Activated T-helper 2 cell treated with anti-CD3 and anti-CD28 coated beads, Interferon-gamma antibody, Interleukin-2, Interleukin-4, amounts not matched to agents 10 μg/mL and 5 μg/mL and 100 μg/mL, durations not matched to agents 14 hours and 24 hours and 36 hours (primary cell): ENCODE data around the gene TSC22D1. TPM values are rescaled to one million over a fixed set of nuclear protein-coding genes. Genes with fewer than 3 reads are reported as not detected.
A peak's percentile ranks its signal among the peaks of the same experiment; 100 is the strongest.

ENCODE experiments used
- DNase-seq: peaks from one replicate; pipeline ENCODE4 v3.0.0; 2021; ENCODE audit warnings: low spot score
- H3K27ac Mint-ChIP-seq: one replicate; pipeline ENCODE4 v1.8.0; 2021; ENCODE audit warnings: mixed read lengths
- H3K27me3 Mint-ChIP-seq: one replicate; pipeline ENCODE4 v1.8.0; 2021; ENCODE audit warnings: low read depth, mixed read lengths
- H3K36me3 Mint-ChIP-seq: one replicate; pipeline ENCODE4 v1.8.0; 2021; ENCODE audit warnings: low read depth, mixed read lengths
- H3K4me1 Mint-ChIP-seq: one replicate; pipeline ENCODE4 v1.8.0; 2021; ENCODE audit warnings: low read depth, mixed read lengths
- H3K4me3 Mint-ChIP-seq: one replicate; pipeline ENCODE4 v1.8.0; 2021; ENCODE audit warnings: low read depth, mild to moderate bottlenecking, moderate library complexity, mixed read lengths
- H3K9me3 Mint-ChIP-seq: one replicate; pipeline ENCODE4 v1.8.0; 2021; ENCODE audit warnings: mixed read lengths
- intact Hi-C: fragments of 100-400 bp; cut with micrococcal nuclease; formaldehyde crosslinking; loops from one replicate; pipeline ENCODE4 v1.15.1; 2023
- total RNA-seq: library from RNA; stranded (reverse); gene quantifications from 2 replicates; pipeline ENCODE4 v1.2.3, GENCODE V29; 2022

TSC22D1 gene
- total RNA-seq, 1 donor from 2014 or later: 5.0 TPM

DNA sequence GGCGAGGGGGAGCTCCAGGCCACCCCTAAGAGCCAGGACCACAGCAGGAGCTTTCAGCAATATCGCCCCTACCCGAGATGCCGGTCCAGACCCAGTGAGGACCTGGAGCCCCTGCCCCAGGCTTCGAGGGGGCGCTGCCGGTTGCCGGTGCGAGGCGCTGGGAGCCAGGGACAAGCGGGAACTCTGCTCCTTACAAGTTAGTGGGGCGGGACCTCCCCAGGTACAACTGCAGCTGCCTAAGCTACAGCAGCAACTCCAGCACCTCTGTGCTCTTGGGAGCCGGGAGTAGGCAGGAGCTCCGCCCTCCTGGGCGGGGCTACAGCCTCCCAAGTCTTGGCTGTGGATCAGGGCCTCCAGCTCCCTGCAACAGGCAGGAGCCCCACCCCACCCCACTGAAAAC lies 15.2 kb upstream of the TSC22D1 start:
- Mint-ChIP-seq H3K9me3 (peaks cover 3% of the 10 kb centered on the region), H3K4me3 (no peak overlapping the region), H3K4me1 (no peaks in the 10 kb centered on the region), H3K27me3 (peaks cover 2% of the 10 kb centered on the region), H3K27ac (no peak overlapping the region), H3K36me3 (no peaks in the 10 kb centered on the region)
- intact Hi-C loops: no loop called here
- no peak for DNase-seq

- Mint-ChIP-seq H3K4me1 (no peaks in the 10 kb centered on the region), H3K4me3 (no peak overlapping the region), H3K9me3 (no peaks in the 10 kb centered on the region), H3K36me3 (no peaks in the 10 kb centered on the region), H3K27me3 (peaks cover 26% of the 10 kb centered on the region), H3K27ac (no peak overlapping the region)
- no peak for DNase-seq
- intact Hi-C loops: no loop called here
Observed at GRCh38 chr13:44583137-44583536, 7.0 kb upstream of the TSC22D1 start.

DNA sequence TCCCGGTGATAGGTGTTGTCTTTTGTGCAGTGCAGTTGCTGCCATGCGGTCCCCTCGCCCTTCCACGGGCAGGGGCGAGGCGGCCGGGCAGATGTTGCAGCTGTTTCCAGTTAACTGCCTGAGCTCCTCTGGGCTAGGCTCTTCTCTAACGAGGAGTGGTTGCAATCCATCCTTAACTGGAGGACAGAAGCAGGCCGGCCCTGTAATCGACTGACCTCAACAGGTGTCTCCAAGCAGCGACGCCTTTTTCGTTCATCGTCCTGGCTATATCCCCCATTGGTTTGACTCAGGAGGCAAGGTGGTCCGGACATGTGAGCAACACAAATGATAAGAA lies 1.9 kb upstream of the TSC22D1 start:
- Mint-ChIP-seq H3K27ac (no peak overlapping the region), H3K4me3 (peak overlapping the region; percentile 48), H3K27me3 (peaks cover 42% of the 10 kb centered on the region), H3K4me1 (peaks cover 18% of the 10 kb centered on the region), H3K9me3 (no peaks in the 10 kb centered on the region), H3K36me3 (peaks cover 8% of the 10 kb centered on the region)
- intact Hi-C loops: loop anchor here (5.0 kb wide), 4 partner anchors 96 to 436 kb away; no protein-coding TSS in a partner anchor
- no peak for DNase-seq

DNA sequence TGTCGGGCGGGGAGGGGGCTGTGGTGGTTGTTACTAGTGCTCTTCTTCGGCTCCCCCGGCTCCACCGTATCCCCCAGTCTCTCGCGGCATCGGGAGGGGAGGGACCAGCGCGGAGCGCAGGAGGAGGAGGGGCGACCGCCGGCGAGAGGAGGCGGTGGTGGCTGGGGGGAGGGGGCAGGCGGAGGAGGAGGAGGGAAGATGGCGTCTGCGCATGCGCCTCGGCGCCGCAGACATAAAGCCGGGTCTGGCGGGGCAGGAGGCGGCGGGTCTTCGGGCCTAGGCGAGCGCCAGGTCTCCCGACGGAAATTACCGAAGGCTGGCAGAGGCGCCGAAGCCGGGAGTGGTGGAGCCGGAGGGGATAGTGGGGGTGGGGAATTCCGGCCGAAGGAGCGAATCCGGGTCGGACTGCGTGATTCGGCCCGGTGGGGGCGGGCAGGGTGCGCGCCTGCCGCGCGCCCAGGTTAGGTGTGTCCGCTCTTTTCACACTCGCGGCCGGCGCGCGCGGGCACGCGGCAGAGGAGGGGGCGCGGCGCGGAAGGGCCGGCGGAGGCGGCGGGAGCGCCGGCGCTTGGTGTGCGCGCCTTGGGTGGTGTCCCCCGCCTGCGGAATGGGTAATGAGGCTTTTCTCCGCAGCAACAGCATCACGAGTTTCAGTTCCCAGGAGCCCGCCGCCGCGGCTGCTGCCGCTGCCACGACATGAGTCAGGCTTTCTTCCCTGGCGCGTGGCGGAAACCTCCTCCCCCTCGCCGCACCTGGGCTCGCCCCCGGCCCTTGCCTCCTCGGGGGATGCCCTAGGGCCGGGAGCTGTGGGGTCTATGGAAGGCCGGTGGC lies 1.3 kb upstream of the TSC22D1 start:
- peaks cover 18% of the 10 kb centered on the region for H3K4me1 Mint-ChIP-seq
- H3K4me3 Mint-ChIP-seq: peak overlapping the region; percentile 88
- DNase-seq: peak; percentile 91
- intact Hi-C loops: loop anchor here (1.0 to 5.0 kb wide), 9 partner anchors 72 to 543 kb away; partner anchors contain the start of genes GPALPP1, GTF2F2 and NUFIP1
- H3K27me3 Mint-ChIP-seq: peaks cover 44% of the 10 kb centered on the region
- H3K36me3 Mint-ChIP-seq: peaks cover 8% of the 10 kb centered on the region
- no peaks in the 10 kb centered on the region for H3K9me3 Mint-ChIP-seq
- peak overlapping the region; percentile 79 for H3K27ac Mint-ChIP-seq

DNA sequence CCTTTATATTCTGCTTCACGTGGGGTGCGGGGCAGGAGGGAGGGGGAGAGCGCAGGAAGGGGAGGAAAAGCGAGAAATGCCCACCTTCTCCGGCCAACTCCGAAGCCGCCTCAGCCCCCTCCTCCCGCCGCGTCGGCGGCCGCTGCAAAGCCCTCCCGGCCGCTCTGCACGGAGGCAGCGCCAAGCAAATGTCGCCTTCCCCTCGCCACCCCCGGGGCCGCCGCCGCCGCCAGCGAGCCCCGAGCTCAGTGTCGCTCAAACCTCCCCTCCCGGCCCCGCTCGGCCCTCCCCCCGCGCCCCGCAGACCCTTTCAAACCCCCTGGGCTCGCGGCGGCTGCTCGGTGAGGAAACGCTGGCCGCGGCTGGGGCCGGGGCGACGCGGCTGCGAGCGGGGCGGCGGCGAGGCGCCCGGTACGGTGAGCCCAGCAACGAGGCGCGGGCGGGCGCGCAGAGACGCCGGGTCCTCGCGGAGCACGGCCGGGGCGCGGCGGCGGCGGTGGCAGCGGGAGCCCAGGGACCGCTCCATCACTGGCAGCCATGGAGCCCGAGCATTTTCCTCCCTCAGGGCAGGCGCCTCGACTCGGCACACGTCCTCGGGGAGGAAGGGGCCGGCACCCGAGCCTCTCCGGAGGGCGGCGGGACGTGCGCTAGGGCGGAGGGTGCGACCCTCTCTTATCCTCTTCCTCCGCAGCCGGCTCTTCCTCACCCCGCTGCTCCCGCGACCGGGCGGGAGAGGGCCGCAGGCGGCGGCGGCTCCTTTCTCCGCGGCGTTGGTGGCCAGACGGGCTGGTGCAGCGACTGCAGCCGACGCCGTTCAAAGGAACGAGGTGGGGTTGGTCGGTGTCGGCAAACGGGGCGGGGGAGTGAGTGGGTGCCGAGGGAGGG lies 463 bp upstream of the TSC22D1 start:
- intact Hi-C loops: loop anchor here (1.0 to 5.0 kb wide), 9 partner anchors 73 to 544 kb away; partner anchors contain the start of genes GPALPP1, GTF2F2 and NUFIP1
- Mint-ChIP-seq H3K27ac (peak overlapping the region; percentile 79), H3K4me1 (peaks cover 18% of the 10 kb centered on the region), H3K27me3 (peaks cover 47% of the 10 kb centered on the region), H3K9me3 (no peaks in the 10 kb centered on the region), H3K36me3 (peaks cover 8% of the 10 kb centered on the region), H3K4me3 (peak overlapping the region; percentile 88)
- DNase-seq: no peak

DNA sequence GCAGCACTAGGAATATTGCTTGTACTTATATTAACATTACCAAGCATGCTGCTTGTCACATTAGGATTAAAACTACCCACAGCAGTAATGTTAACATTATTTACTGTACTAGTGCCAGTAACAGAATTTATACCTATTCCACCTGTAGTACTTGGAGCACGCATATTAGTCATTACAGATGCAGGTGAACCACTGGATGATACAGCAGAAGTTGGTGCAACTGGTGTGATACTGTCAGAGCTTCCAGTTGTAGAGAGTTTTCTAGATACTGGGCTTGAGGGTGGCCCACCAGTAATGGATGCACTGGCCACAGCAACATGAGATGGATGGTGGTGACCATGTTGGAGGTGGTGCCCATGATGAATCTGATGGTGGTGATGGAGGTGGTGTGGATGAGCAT lies 1.1 kb downstream of the TSC22D1 start:
- no peaks in the 10 kb centered on the region for H3K9me3 Mint-ChIP-seq
- DNase-seq: no peak
- intact Hi-C loops: loop anchor here (5.0 kb wide), 4 partner anchors 93 to 433 kb away; no protein-coding TSS in a partner anchor
- H3K27me3 Mint-ChIP-seq: peaks cover 45% of the 10 kb centered on the region
- peaks cover 8% of the 10 kb centered on the region for H3K36me3 Mint-ChIP-seq
- H3K4me3 Mint-ChIP-seq: peak overlapping the region; percentile 86
- H3K27ac Mint-ChIP-seq: no peak overlapping the region
- H3K4me1 Mint-ChIP-seq: peaks cover 18% of the 10 kb centered on the region

GRCh38 chr13:44574466-44574855 lies 1.7 kb downstream of the TSC22D1 start:
- Mint-ChIP-seq H3K9me3 (no peaks in the 10 kb centered on the region), H3K4me3 (no peak overlapping the region), H3K4me1 (peaks cover 18% of the 10 kb centered on the region), H3K27me3 (peaks cover 46% of the 10 kb centered on the region), H3K27ac (no peak overlapping the region), H3K36me3 (peaks cover 8% of the 10 kb centered on the region)
- intact Hi-C loops: no loop called here
- DNase-seq: no peak

DNA sequence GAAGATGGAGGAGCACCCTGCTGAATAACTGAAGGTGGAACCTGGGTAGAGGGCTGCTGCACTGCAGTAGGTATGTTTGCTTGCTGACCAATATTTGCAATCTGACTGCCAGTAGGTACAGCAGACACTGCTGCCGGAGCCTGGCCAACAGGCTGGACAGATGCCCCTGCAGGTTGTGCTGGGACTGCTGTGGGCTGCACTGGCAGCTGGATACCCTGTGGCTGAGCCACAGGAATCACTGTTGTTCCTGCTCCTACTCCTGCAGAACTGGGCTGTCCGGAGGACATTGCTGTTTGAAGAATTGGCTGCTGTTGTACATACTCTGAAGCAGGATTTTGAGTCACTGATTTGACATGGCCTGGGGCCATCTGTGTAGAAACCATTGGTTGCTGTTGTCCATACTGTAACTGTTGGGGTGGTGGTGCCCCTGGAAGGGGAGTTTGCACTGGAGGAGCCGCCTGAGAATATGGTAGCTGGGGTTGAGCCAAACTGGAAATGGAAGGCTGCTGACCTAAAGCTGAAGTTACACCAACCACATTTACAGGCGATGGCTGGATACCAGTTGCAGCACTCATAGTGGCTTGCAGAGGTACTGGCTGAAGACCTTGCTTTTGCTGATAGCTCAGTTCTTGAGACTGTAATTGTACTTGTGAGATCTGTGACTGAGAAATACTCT lies 2.2 kb downstream of the TSC22D1 start:
- Mint-ChIP-seq H3K4me3 (no peak overlapping the region), H3K4me1 (peaks cover 18% of the 10 kb centered on the region), H3K36me3 (peaks cover 8% of the 10 kb centered on the region), H3K27ac (no peak overlapping the region), H3K27me3 (peaks cover 46% of the 10 kb centered on the region), H3K9me3 (no peaks in the 10 kb centered on the region)
- intact Hi-C loops: no loop called here
- DNase-seq: no peak

GRCh38 chr13:44573071-44573470 lies 3.1 kb downstream of the TSC22D1 start:
- Mint-ChIP-seq H3K36me3 (peaks cover 8% of the 10 kb centered on the region), H3K27me3 (peaks cover 46% of the 10 kb centered on the region), H3K4me1 (peaks cover 18% of the 10 kb centered on the region), H3K27ac (no peak overlapping the region), H3K4me3 (no peak overlapping the region), H3K9me3 (no peaks in the 10 kb centered on the region)
- intact Hi-C loops: no loop called here
- DNase-seq: no peak

DNA sequence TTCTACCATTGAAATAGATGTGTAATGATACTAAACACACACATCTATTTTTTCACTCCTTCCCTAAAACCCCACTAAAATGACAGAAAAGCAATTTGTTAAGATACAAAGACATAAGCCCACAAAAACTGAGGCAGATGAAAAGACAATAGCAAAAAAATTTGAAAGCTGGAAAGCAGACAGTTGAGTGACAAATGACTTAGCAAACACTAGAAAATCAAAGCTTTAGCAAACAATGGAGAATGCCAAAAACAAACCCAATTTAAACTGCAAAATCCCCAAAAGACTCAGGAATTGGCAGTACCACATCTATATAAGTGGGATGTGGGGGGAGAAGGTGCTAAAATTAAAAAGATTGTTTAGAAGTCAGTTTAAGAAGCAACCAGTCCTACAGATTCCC lies 9.5 kb downstream of the TSC22D1 start:
- Mint-ChIP-seq H3K9me3 (no peaks in the 10 kb centered on the region), H3K36me3 (no peaks in the 10 kb centered on the region), H3K4me1 (peaks cover 1% of the 10 kb centered on the region), H3K27ac (no peak overlapping the region), H3K27me3 (peaks cover 19% of the 10 kb centered on the region), H3K4me3 (no peak overlapping the region)
- no peak for DNase-seq
- intact Hi-C loops: no loop called here

- intact Hi-C loops: no loop called here
- Mint-ChIP-seq H3K4me3 (no peak overlapping the region), H3K27ac (no peak overlapping the region), H3K36me3 (no peaks in the 10 kb centered on the region), H3K9me3 (no peaks in the 10 kb centered on the region), H3K27me3 (peaks cover 19% of the 10 kb centered on the region), H3K4me1 (peaks cover 1% of the 10 kb centered on the region)
- no peak for DNase-seq
Observed at GRCh38 chr13:44565881-44566280, 10.2 kb downstream of the TSC22D1 start.

DNA sequence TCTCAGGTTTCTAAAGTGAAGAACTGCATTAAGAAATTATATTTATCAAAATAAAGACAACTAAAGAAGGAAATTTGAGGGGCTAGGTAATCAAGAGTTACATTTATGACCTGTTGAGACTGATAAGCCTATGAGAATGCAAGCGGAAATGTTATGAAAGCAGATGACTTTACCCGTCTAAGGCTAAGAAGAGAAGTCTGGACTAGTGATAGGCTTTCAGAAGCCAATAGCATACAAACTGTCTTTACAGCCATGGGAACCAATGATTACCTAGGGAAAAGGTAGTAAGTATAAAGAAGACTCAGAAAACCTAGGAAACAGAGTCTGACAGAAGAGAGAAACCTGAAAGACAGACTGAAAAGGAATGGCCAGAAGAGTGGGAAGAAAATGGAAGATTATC lies 11.2 kb downstream of the TSC22D1 start:
- DNase-seq: no peak
- Mint-ChIP-seq H3K36me3 (no peaks in the 10 kb centered on the region), H3K9me3 (no peaks in the 10 kb centered on the region), H3K27me3 (peaks cover 19% of the 10 kb centered on the region), H3K4me3 (no peak overlapping the region), H3K4me1 (peaks cover 1% of the 10 kb centered on the region), H3K27ac (no peak overlapping the region)
- intact Hi-C loops: no loop called here
